Measurements from ENCODE around the gene CFAP210.
A peak's percentile ranks its signal among the peaks of the same experiment; 100 is the strongest.
"Not testable (repeated sequence)": the region's sequence is repeated elsewhere in the genome, so short reads cannot be mapped to it uniquely, and the experiment has no call there.

The CFAP210 gene

DNA sequence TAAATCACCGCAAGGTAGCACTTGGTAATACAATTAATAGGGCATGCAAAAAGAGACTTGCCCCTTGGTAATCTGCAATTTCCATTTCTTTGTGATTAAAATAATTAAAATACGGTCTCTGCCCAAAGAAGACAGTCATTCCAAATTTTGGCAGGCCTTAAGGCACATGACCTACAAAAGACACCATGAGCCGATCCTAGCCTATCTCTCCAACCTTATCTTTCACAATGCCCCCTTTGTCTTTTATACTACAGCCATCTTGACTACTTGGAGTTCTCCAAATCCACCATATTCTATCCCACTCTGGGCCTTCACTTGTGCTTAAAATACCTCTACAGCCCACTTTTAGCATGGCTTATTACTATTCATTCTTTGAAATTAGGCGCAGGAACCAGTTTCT lies 23.3 kb downstream of the CFAP210 start:
- no peak for DNase-seq

DNA sequence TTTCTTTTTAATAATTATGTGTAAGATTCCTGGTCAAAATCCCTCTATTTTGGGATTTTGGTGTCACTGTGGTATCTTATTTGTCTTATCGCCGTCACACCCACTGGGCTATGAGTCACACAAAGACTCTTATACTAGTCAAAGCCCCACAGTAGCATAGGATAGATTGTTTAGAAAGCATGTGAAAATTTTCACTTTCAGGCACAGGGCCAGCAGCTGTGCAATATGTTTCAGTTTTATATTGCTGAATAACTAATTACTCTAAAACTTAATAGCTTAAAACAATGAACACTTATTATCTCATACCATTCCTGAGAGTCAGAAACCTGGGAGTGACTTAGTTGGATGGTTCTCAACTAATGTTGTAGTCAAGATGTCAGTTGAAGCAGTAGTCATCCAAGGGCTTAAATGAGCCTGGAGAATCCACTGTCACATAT lies 24.0 kb downstream of the CFAP210 start:
- DNase-seq: peak; percentile 52

DNA sequence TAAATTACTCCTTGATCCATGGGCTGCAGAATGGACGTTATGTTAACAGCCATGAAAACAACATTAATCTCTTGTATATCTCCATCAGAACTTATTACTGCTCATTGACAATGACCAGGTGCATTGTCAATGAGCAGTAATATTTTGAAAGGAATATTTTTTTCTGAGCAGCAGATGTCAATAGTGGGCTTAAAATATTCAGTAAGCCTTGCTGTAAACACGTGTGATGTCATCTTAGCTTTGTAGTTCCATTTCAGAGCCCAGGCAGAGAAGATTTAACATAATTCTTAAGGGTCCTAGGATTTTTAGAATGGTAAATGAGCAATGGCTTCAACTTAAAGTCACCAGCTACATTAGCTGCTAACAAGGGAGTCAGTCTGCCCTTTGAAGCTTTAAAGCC lies 26.6 kb downstream of the CFAP210 start:
- no peak for DNase-seq

DNA sequence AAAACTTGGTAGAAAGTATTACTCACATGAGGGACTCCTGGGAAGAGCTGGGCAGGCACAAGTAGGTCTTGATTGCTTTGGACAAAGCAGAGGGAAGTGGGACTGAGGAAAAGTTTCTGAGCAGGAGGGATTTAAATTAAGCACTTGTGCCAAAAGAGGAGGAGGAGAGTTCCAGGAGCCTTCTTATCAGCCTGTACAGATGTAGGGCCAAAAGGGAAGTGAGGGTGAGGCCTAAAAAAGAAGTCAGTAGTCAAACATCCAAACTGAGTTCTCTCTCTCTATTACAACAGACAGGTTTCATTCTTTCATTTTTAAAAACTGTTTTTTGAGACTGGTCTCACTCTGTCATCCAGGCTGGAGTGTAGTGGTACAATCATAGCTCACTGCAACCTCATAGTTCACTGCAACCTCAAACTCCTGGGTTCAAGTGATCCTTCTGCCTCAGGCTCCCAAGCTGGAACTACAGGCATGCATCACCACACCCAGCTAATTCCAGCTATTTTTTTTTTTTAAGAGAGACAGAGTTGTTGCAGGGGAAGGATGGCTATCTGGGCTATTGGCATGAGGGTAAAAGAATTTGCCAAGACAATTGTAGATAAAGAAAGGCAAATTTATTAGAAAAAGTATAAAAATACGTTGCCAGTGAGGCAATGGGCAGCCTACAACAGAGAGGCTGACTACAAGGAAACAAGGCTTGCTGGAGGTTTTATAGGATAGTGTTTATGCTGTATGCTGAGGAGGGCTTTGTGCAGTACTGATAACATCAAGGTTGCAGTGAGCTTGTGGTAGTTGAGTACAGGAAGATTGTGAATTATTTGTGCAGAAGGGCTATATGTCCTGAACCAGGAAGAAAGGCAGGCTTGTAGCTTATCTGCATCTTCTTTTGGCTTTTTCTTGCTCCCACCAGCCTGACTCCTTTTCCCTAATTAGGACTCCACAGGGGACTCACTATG lies 29.0 kb downstream of the CFAP210 start:
- peak; percentile 89 for DNase-seq

DNA sequence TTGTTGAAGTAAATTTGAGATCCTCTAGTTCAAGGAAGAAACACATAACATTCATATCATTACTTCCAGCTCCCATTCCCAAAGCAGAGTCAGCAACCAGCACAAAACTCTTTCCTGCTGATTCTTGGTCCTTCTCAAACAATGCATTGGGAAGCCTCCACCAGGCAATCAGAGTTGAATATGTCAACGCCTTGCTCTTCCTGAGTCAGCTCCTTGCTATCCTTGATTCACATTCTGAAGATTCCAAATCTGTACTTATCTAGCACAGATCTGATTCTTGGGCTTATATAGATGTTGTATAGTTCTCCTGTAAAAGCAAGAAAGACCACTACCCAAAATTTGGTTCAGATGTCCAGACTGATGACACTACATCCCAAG lies 29.6 kb downstream of the CFAP210 start:
- no peak for DNase-seq

DNA sequence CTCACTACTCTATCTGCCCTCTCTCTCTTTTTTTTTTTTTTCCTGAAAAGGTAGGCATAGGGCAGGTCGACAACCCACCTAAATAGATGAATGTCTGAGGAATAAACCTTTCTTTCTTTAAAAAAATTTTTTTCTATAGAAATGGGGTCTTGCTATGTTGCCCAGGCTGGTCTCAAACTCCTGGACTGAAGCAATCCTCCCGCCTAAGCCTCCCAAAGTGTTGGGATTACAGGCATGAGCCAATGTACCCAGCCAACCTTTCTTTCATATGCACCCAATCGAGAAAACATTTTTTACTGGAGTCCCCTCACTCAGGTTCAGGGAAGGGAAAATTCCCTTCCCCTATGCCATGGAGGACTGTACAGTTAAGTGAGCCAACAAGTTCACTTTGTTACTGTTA lies 31.0 kb downstream of the CFAP210 start:
- DNase-seq: no peak

DNA sequence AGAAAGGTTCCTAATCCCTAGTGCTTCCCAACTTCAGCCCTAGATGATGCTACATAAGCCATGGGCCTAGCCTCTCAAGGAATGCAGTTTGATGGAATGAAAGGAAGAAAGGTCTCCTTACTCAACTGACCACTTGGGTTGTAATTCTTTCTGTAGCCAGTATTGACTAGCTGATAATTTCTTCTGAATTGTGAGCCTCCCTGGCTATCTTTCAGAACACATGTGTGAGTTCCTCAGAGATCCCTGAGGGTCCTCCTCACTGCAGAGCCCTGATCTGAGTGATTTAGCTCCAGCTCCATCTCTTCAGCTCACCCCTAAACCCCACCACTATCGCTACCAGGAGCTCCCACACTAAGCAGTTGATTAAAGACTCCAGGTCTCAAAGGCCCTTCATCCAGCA lies 31.5 kb downstream of the CFAP210 start:
- DNase-seq: peak; percentile 72

DNA sequence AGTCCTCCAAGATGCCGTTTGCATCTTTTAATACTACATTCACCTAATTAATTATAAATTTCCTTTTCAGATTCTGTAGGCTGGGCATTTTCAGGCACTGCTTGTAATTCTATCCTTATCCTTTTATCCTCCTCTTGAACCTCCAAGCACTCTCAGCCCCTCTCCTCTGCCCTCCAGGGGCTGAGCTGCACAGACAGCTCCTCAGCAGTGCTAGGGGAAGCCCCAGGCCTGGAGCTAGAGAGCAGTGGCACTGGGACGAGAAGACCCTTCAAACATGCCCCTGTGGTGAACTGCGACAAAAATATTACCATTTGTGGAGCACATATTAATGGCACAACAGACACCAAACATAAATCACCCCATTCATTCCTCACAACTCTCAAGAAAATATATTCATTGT lies 32.9 kb downstream of the CFAP210 start:
- DNase-seq: no peak

DNA sequence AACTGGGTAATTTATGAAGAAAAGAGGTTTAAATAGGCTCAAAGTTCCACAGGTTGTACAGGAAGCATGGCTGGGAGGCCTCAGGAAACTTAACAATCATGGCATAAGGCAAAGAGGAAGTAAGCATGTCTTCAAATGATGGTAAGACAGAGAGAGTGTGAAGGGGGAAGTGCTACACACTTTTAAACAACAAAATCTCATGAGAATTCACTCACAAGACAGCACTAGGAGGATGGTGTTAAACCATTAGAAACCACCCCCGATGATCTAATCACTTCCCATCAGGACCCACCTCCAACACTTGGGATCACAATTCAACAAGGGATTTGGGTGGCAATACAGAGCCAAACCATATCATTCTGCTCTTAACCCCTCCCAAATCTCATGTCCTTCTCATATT lies 34.9 kb downstream of the CFAP210 start:
- DNase-seq: no peak

DNA sequence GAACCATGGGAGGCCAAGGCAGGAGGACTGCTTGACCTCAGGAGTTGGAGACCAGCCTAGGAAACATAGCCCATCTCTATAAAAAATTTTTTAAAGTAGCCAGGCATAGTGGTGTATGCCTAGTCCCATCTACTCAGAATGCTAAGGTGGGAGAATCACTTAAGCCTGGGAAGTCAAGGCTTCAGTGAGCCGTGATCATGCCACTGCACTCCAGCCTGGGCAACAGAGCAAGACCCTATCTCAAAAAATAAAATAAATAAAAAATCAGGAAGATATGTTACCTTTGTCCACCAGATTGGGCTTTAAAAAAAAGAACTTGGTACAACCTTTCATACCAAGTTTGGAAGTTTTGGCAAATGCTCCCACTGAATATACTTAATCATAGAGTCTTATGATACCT lies 35.3 kb downstream of the CFAP210 start:
- DNase-seq: no peak

DNA sequence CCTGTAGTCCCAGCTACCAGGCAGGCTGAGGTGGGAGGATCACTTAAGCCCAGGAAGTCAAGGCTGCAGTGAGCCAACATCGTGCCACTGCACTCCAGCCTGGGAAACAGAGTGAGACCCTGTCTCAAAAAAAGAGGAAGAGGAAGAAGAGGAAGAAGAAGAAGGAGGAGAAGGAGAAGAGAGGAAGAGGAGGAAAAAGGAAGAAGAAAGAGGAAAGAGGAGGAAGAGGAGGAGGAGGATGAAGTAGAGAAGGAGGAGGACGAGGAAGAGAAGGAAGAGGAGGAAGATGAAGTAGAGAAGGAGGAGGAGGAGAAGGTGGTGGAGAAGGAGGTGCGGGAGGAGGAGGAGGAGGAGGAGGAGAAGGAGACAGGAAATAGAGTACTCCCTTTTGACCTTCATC lies 38.0 kb downstream of the CFAP210 start:
- DNase-seq: no peak

DNA sequence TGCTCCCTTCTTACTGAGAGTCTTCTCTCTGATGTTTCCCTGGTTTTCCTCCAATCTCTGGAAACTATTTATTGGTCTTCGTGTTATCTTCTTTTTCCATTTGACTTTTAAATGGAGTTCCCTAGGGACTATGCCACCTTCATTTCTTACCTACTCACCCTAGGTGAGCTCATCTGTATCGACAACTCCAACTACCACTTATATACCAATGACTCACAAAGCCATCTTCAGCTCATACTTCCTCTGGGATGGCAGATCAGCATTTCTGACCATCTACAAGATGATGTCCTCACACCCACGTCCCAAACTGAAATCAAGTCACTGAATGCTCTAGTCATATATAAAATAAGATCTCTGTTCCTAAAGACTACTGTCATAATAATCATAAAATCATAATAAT lies 40.6 kb downstream of the CFAP210 start:
- DNase-seq: no peak

DNA sequence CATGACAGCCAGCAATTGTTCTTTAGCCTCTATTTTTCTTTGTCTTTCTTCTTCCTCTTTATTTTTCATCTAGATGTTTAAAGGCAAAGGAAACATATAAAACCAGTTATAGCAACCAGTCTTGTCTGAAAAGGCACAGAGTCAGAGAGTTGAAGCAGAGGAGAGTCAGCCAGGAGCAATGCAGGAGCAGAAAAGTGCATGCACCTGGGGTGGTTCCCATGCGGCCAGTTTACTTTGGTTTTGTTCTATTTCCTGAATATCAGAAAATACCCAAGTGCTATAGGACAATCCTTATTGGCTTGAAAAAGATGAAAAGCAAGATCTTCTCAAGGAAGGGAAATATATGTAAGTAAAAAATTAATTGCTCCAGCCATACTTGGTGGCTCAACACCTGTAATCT lies 44.9 kb downstream of the CFAP210 start:
- DNase-seq: no peak

DNA sequence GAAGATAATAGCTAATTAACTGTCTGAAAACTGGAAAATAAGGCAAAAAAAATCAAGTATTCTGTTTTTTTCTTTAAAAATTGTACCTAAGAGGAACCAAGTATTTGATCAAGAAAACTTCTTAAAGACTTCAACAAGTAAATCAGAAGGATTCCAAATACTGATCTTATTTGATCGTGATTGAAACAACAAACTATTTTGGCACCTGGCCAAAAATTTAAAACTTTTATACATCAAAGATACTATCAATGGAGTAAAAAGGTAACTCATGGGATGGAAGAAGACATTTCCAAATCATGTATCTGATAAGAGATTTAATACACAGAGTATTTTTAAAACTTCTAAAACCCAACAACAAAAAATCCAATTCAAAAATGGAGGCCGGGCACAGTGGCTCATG lies 46.7 kb downstream of the CFAP210 start:
- no peak for DNase-seq

DNA sequence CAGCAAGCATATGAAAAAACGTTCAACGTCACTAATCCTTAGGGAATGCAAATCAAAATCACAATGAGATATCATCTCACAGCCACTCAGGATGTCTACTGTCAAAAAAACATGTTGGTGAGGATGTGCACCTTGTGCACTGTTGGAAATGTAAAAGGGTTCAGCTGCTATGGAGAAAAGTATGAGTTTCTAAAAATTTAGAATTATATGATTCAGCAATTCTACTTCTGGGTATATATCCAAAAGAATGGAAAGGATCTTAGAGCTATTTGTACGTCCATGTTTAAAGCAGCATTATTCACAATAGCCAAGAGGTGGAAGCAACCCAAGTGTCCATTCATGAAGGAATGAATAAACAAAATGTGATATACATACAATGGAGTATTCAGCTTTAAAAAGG lies 50.0 kb downstream of the CFAP210 start:
- no peak for DNase-seq

DNA sequence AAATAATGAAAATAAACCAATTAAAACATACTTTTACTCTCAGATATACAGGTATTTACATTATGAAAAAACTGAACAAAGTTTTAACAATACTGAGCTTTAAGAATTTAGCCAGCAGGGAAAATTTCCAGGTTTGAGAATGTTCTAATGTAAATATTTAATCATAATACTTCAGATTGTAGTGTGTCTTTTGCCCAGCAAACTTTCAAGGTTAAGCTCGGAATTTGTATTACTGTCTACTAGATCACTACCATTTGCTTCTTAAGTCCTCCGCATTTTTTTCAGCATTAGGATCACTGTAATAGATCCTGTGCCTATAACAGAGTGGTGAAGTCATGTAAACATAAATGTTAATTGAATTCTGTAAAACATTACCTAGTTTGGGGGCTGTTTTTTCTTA lies 52.7 kb downstream of the CFAP210 start:
- no peak for DNase-seq

DNA sequence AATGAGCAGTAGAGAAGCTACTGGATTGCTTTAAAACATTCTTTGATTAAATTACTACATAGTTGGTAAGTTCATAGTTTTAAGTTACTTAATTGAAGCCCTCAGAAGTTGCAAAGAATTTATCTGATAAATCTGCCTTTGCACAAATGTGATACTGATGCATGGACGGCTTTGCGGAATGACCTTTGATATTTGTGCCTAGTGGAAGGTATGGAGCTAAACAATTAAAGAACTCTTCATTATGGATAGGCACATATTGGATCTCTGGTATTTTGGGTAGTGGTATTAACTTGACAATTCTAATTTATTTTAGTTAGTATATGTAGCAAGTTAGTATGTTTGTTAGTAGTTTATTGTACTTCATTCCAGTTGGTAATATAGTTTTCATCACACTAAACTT lies 54.1 kb downstream of the CFAP210 start:
- no peak for DNase-seq

DNA sequence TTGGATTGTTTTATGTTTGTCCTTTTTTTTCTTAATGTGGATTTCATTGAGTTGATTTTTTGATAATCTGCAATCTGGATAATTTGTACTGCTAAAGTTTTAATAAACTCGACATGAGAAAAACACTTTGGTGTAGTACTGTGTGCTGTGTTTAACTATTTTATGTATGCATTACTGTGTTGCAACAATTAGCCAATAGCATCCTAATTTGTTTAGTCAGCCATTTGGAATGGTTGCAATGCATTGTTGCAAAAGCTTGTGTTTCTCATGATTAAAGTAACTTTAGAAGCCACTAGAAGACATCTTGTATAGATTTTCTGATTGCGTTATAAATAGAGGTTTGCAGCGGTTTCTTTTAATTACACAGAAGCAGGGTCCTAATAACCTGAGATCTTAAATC lies 56.6 kb downstream of the CFAP210 start:
- DNase-seq: no peak

DNA sequence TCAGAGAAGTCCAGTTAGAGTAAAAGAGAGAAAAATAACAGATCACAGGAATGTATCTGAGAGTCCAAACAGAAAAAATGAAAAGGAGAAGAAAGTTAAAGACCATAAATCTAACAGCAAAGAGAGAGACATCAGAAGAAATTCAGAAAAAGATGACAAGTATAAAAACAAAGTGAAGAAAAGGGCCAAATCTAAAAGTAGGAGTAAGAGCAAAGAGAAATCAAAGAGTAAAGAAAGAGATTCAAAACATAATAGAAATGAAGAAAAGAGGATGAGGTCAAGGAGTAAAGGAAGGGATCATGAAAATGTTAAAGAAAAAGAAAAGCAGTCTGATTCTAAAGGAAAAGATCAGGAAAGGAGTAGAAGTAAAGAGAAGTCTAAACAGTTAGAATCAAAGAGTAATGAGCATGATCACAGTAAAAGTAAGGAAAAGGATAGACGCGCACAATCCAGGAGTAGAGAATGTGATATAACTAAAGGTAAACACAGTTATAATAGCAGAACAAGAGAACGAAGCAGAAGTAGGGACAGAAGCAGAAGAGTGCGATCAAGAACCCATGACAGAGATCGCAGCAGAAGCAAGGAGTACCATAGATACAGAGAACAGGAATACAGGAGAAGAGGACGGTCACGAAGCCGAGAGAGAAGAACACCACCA lies 57.6 kb downstream of the CFAP210 start:
- no peak for DNase-seq

DNA sequence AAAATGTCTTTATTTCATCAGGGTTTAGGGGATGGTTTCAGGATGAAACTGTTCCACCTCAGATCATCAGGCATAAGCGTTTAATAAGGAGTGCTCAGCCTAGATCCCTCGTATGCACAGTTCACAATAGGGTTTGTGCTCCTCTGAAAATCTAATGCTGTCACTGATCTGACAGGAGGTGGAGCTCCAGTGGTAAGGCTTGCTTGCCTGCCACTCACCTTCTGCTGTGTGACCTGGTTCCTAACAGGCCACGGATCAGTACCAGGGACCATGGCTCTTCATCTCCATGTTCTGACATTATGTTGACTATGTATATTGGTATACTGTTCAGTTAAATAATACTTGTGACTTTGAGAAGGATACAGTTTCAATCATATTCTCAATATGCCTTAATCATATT lies 68.4 kb downstream of the CFAP210 start:
- DNase-seq: no peak

DNA sequence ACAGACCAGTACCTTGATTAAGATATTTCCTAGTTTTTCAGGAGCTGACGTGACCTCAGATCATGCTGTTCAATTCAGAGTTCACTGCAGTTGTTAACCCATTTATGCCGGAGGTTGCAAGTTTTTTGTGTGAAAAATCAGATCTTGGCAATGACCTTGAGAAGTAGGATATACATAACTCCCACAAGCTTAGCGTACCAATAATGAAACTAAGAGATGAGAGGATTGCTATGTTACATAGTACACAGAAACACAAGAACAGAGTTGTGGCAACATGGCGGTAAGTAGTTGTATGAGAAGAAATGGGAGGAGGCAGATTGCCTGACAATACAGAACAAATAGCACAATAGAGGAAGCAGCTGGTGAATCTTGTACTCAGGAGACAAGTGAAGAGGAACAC lies 71.0 kb downstream of the CFAP210 start:
- DNase-seq: no peak

DNA sequence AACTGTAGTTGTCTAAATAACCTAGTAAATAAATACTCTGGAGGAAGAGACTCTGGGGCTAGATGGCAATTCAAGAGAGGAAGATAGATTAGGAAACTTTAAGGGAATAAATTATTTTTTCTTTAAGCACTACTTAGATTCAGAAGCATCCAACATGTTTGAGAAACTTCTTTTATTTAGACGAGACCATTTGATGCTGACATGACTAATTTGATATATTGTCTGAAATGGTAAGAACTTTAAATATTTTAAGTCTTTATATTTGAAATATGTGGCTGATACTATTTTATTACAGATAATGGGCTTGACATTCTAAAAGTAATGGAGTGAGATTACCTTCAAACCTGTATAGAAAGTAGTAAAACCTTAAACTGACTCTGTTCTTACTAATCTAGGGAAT lies 73.7 kb downstream of the CFAP210 start:
- no peak for DNase-seq

DNA sequence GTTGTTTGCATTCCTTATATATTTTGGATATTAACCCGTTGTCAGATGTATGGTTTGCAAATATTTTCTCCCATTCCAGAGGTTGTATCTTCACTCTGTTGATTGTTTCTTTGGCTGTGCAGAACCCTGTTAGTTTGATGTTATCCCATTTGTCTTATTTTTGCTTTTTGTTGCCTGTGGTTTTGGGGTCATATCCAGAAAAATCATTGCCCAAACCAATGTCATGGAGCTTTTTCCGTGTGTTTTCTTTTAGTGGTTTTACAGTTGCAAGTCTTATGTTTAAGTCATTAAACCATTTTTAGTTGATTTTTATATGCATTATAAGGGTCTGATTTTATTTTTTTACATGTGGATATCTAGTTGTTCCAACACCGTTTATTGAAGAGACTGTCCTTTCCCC lies 74.3 kb downstream of the CFAP210 start:
- no peak for DNase-seq

DNA sequence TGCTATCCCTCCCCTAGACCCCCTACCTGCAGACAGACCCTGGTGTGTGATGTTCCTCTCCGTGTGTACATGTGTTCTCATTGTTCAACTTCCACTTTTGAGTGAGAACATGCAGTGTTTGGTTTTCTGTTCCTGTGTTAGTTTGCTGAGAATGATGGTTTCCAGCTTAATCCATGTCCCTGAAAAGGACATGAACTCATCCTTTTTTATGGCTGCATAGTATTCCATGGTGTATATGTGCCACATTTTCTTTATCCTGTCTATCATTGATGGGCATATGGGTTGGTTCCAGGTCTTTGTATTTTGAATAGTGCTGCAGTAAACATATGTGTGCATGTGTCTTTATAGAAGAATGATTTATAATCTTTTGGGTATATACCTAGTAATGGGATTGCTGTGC lies 78.2 kb downstream of the CFAP210 start:
- DNase-seq: not testable (repeated sequence)

DNA sequence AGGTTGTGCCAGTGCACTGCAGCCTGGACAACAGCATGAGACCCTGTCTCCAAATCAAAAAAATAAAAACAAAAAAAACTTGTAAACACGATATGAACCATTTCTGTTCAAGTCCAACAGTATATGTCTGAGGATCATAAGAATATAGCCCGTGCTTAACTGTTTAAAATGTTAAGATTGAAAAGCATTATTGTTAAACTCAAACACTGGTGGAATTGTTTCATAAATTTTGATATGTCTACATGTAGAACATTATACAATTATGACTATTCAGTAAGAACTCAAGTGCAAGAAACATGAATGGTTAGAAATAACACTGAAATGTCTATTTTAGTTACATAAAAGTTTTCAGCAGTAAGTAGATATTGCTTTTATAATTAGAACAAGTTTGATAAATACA lies 80.3 kb downstream of the CFAP210 start:
- no peak for DNase-seq
